ENCODE measurements around the gene CENPW.
A peak's percentile ranks its signal among the peaks of the same experiment; 100 is the strongest.

CENPW gene

GRCh38 chr6:126339796-126340609 lies at the start of gene CENPW:
Gene CENPW (plus strand): TSS chr6:126340115. CDS start chr6:126340274, 159 bp downstream.
- H3K4me3 ChIP-seq (ENCODE audit: severe bottlenecking), result peak within 1 kb of the TSS; percentile 57
- peaks cover 13% of the 10 kb centered on the region for H3K4me1 ChIP-seq (ENCODE audit: insufficient read depth, poor library complexity, severe bottlenecking)
- H3K27ac ChIP-seq (ENCODE audit: poor library complexity, severe bottlenecking), result peak within 1 kb of the TSS; percentile 44
- DNase-seq (ENCODE audit: low spot score) (peak; percentile 95), ATAC-seq (ENCODE audit: low read depth) (peak; percentile 82)
- no peaks in the 10 kb centered on the region for H3K27me3 ChIP-seq (ENCODE audit: insufficient read depth, poor library complexity, severe bottlenecking)
- H3K9me3 ChIP-seq (ENCODE audit: severe bottlenecking), result no peaks in the 10 kb centered on the region
- 0 out of 2 replicates have a peak, but pooled peaks cover 3% of the 10 kb centered on the region for H3K36me3 ChIP-seq (ENCODE audit: low read depth)
- no peak for TF ChIP-seq CTCF (IDR thresholded peaks at IDR 0.05; ENCODE audit: poor library complexity, severe bottlenecking)

- no peak for DNase-seq (ENCODE audit: low spot score)
- no peaks in the 10 kb centered on the region for H3K36me3 ChIP-seq (ENCODE audit: low read depth)
- no peaks in the 10 kb centered on the region for H3K4me1 ChIP-seq (ENCODE audit: insufficient read depth, poor library complexity, severe bottlenecking)
- H3K4me3 ChIP-seq (ENCODE audit: severe bottlenecking), result no peak overlapping the region
- no peaks in the 10 kb centered on the region for H3K9me3 ChIP-seq (ENCODE audit: severe bottlenecking)
- no peak overlapping the region for H3K27ac ChIP-seq (ENCODE audit: poor library complexity, severe bottlenecking)
- no peak for ATAC-seq (ENCODE audit: low read depth)
- TF ChIP-seq CTCF (IDR thresholded peaks at IDR 0.05; ENCODE audit: poor library complexity, severe bottlenecking), result no peak
- H3K27me3 ChIP-seq (ENCODE audit: insufficient read depth, poor library complexity, severe bottlenecking), result no peaks in the 10 kb centered on the region
Measured at GRCh38 chr6:126293891-126294524, 45.9 kb upstream of the CENPW start.

- ATAC-seq (ENCODE audit: low read depth) (no peak), DNase-seq (ENCODE audit: low spot score) (no peak)
- Histone ChIP-seq H3K27me3 (ENCODE audit: insufficient read depth, poor library complexity, severe bottlenecking) (no peaks in the 10 kb centered on the region), H3K4me1 (ENCODE audit: insufficient read depth, poor library complexity, severe bottlenecking) (no peaks in the 10 kb centered on the region), H3K36me3 (ENCODE audit: low read depth) (no peaks in the 10 kb centered on the region), H3K4me3 (ENCODE audit: severe bottlenecking) (no peak overlapping the region), H3K27ac (ENCODE audit: poor library complexity, severe bottlenecking) (no peak overlapping the region), H3K9me3 (ENCODE audit: severe bottlenecking) (no peaks in the 10 kb centered on the region)
- TF ChIP-seq CTCF (IDR thresholded peaks at IDR 0.05; ENCODE audit: poor library complexity, severe bottlenecking), result no peak
Measured at GRCh38 chr6:126300126-126300525, 39.8 kb upstream of the CENPW start.

- Histone ChIP-seq H3K9me3 (ENCODE audit: severe bottlenecking) (no peaks in the 10 kb centered on the region), H3K4me1 (ENCODE audit: insufficient read depth, poor library complexity, severe bottlenecking) (no peaks in the 10 kb centered on the region), H3K27ac (ENCODE audit: poor library complexity, severe bottlenecking) (no peak overlapping the region), H3K36me3 (ENCODE audit: low read depth) (no peaks in the 10 kb centered on the region), H3K27me3 (ENCODE audit: insufficient read depth, poor library complexity, severe bottlenecking) (no peaks in the 10 kb centered on the region), H3K4me3 (ENCODE audit: severe bottlenecking) (no peak overlapping the region)
- no peak for TF ChIP-seq CTCF (IDR thresholded peaks at IDR 0.05; ENCODE audit: poor library complexity, severe bottlenecking)
- ATAC-seq (ENCODE audit: low read depth) (no peak), DNase-seq (ENCODE audit: low spot score) (no peak)
Measured at GRCh38 chr6:126300735-126301134, 39.2 kb upstream of the CENPW start.

- no peaks in the 10 kb centered on the region for H3K36me3 ChIP-seq (ENCODE audit: low read depth)
- no peak overlapping the region for H3K27ac ChIP-seq (ENCODE audit: poor library complexity, severe bottlenecking)
- no peaks in the 10 kb centered on the region for H3K9me3 ChIP-seq (ENCODE audit: severe bottlenecking)
- no peaks in the 10 kb centered on the region for H3K4me1 ChIP-seq (ENCODE audit: insufficient read depth, poor library complexity, severe bottlenecking)
- TF ChIP-seq CTCF (IDR thresholded peaks at IDR 0.05; ENCODE audit: poor library complexity, severe bottlenecking), result no peak
- DNase-seq (ENCODE audit: low spot score), result no peak
- no peak for ATAC-seq (ENCODE audit: low read depth)
- no peak overlapping the region for H3K4me3 ChIP-seq (ENCODE audit: severe bottlenecking)
- no peaks in the 10 kb centered on the region for H3K27me3 ChIP-seq (ENCODE audit: insufficient read depth, poor library complexity, severe bottlenecking)
Measured at GRCh38 chr6:126302191-126302590, 37.7 kb upstream of the CENPW start.

All from RWPE2 (cell line).